Neural crest cell (in vitro differentiated cells): ENCODE data around the gene GZMM. TPM values are rescaled to one million over a fixed set of nuclear protein-coding genes. Genes with fewer than 3 reads are reported as not detected.

ENCODE experiments used
- DNase-seq: peaks from one replicate; pipeline ENCODE4 v3.0.0; 2021; ENCODE audit warnings: low read depth, mixed read lengths, low spot score
- H3K27ac Mint-ChIP-seq: one replicate; pipeline ENCODE4 v1.8.0; 2021; ENCODE audit warnings: mild to moderate bottlenecking, mixed read lengths; ENCODE audit not compliant: unreplicated experiment
- H3K27me3 Mint-ChIP-seq: 2 replicates; pipeline ENCODE4 v1.8.0; 2021; ENCODE audit warnings: low read depth, mild to moderate bottlenecking, mixed read lengths
- H3K36me3 Mint-ChIP-seq: 2 replicates; pipeline ENCODE4 v1.8.0; 2021; ENCODE audit warnings: low read depth, mild to moderate bottlenecking, mixed read lengths
- H3K4me1 Mint-ChIP-seq: 2 replicates; pipeline ENCODE4 v1.8.0; 2021; ENCODE audit warnings: mixed read lengths
- H3K4me3 Mint-ChIP-seq: one replicate; pipeline ENCODE4 v1.8.0; 2021; ENCODE audit warnings: mild to moderate bottlenecking, mixed read lengths
- H3K9me3 Mint-ChIP-seq: 2 replicates; pipeline ENCODE4 v1.8.0; 2021; ENCODE audit warnings: mixed read lengths
- total RNA-seq: library from RNA; stranded (reverse); gene quantifications from 2 replicates; pipeline ENCODE4 v1.2.1, GENCODE V29; 2021
- TF ChIP-seq, protein P1 (sequence below): fragments of 200-600 bp; sonication (generic); conservative IDR thresholded peaks from 2 replicates; pipeline ENCODE4 v1.5.0; 2021; ENCODE audit warnings: antibody characterized with exemption, mild to moderate bottlenecking

Gene GZMM
- total RNA-seq, 1 donor from 2014 or later: not detected

DNA sequence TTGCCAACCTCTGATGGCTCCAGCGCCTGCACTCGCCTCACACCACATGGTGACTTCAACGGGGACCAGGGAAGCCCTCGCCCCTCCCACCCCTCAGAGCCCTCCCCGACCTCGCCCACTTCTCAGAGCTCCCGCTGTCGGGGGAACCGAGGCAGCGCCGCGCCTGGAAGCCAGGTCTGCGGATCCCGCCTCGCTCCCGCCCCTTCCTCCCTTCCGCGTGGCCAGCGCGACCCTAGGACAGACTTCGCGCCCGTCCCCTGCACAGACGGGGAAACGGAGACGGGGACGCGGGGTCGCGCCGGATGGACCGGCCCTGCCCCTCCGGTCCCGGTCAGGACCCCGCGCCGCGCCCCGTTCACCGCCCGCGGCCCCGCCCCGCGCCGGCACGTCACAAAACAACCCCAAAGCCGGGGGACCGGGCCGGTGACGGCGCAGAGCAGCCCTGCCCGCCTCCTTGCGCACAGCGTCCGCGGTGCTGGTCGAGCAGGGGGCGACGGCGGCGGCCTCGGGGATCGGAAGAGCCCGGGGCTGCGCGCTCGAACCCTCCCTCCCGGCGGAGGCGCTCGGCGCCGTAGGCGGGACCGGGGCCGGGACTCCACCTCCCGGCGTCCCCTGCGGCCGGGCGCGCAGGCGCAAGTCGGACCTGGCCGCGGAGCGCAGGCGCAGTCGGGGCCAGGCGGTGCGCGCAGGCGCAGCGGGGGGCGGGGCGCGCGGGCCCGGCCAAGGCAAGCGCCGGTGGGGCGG, 12.7 kb upstream of the GZMM start:
- Mint-ChIP-seq H3K27me3 (peaks cover 3% of the 10 kb centered on the region), H3K9me3 (no peaks in the 10 kb centered on the region), H3K4me1 (peaks cover 10% of the 10 kb centered on the region), H3K27ac (no peak overlapping the region), H3K4me3 (peak overlapping the region; percentile 91), H3K36me3 (no peaks in the 10 kb centered on the region)
- TF ChIP-seq, protein P1, sequence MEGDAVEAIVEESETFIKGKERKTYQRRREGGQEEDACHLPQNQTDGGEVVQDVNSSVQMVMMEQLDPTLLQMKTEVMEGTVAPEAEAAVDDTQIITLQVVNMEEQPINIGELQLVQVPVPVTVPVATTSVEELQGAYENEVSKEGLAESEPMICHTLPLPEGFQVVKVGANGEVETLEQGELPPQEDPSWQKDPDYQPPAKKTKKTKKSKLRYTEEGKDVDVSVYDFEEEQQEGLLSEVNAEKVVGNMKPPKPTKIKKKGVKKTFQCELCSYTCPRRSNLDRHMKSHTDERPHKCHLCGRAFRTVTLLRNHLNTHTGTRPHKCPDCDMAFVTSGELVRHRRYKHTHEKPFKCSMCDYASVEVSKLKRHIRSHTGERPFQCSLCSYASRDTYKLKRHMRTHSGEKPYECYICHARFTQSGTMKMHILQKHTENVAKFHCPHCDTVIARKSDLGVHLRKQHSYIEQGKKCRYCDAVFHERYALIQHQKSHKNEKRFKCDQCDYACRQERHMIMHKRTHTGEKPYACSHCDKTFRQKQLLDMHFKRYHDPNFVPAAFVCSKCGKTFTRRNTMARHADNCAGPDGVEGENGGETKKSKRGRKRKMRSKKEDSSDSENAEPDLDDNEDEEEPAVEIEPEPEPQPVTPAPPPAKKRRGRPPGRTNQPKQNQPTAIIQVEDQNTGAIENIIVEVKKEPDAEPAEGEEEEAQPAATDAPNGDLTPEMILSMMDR: peak; percentile 11
- peak; percentile 84 for DNase-seq

DNA sequence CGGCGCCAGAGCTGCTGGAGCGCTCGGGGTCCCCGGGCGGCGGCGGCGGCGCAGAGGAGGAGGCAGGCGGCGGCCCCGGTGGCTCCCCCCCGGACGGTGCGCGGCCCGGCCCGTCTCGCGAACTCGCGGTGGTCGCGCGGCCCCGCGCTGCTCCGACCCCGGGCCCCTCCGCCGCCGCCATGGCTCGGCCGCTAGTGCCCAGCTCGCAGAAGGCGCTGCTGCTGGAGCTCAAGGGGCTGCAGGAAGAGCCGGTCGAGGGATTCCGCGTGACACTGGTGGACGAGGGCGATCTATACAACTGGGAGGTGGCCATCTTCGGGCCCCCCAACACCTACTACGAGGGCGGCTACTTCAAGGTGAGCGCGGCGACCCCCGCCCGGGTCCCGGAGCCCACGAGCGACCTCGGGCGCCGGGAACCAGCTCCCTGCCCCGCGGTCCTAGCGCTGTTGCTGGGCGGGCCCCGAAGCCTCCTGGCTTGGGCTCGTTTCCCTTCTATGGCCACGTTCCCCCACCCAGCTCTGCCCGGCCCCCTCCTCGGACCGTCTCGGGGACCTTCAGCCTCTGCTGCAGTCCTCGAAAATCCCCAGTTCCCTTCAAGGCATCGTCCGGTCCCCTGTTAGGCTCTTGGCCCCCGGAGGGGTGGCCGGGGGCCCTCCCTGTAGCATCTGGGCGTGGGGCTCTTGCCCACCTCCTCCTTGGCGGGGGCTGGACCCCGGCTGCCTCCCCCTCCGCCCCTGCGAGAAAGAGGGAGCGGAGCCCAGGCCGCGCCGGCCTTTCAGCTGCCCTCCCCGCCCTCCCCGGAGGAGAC, 11.9 kb upstream of the GZMM start, which contains the start of gene CDC34:
TSS of gene CDC34 (plus strand) at position 8 of the 808 bp plus-strand sequence. CDS start at position 180, 172 bp downstream.
- Mint-ChIP-seq H3K36me3 (no peaks in the 10 kb centered on the region), H3K27ac (peak within 1 kb of the TSS; percentile 75), H3K4me3 (peak within 1 kb of the TSS; percentile 91), H3K9me3 (no peaks in the 10 kb centered on the region), H3K4me1 (peaks cover 10% of the 10 kb centered on the region), H3K27me3 (no peaks in the 10 kb centered on the region)
- no peak for DNase-seq
- TF ChIP-seq, protein P1: no peak

DNA sequence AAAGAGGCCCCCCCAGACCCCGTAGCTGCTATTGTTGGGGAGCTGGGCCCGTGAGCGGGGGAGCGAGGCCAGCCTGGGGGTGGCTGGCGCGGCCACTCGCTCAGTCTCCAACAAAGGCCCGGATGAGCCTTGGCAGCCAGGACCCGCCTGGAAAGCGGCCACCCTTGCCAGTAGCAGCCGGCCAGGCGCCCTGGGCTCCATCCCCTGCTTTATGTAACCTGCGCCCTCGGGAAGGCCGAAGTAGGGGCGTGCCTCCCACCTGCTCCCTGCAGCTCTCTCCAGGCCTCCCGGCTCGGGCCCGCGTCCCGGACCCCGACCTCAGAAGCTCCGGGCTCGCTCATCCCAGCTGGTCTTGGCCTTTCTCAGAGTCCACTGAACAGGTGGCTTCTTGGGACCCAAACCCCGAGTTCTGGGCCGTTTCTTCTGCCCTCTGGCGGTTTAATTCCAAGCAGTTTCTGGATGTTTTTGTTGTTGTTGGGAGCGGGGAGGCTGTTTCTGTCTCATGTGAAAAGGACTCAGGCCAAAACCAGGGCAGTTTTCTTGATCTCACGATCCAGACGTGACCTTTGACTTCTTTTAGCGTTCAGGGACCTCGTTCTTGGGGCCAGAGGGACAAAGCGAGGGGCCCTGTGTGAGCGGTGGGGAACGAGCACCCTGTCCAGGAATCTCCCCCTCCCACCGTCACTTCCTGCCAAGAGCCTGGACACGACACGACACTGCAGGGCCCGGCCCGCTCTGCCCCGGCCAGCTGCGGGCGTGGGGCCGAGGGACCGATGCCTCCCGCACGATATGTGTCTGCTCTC, 11.1 kb upstream of the GZMM start:
- Mint-ChIP-seq H3K27ac (peak overlapping the region; percentile 46), H3K4me3 (peak overlapping the region; percentile 91), H3K27me3 (no peaks in the 10 kb centered on the region), H3K36me3 (no peaks in the 10 kb centered on the region), H3K9me3 (no peaks in the 10 kb centered on the region), H3K4me1 (peaks cover 10% of the 10 kb centered on the region)
- TF ChIP-seq, protein P1: peak; percentile 62
- peak; percentile 57 for DNase-seq

DNA sequence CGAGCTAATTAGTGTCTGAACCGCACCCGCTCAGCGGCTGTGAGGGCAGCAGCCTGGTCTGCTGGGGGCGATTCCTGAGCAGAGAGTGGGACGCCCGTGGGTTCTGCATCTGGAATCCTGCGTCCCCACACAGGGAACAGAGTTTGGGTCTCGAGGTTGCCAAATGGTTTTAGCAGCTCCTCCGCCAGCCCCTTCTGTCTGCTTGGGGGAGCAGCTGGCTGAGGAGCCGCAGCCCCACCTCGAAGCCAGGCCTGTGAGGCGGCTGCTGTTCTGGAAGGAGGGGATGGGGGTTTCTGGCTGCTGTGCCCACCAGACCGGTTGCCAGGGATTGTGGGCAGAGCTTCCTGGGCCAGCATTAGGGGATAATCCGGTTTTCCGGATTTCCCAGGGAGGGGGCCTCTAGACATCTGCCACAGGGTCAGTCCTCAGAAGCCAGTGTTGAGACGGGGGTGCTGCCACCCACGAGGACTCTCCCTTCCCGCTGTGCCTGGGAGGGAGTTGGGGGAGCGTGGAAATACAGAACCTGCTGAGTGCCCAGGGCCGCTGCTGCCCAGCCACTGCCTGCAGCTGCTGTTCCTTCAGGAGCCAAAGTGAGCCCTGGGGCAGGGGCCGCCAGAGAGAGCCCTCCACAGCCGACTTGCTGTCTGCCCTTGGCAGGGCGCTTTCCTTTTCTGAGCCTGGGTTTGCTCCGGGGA, 10.3 kb upstream of the GZMM start:
- Mint-ChIP-seq H3K9me3 (no peaks in the 10 kb centered on the region), H3K36me3 (no peaks in the 10 kb centered on the region), H3K4me1 (peaks cover 6% of the 10 kb centered on the region), H3K4me3 (peak overlapping the region; percentile 91), H3K27ac (no peak overlapping the region), H3K27me3 (no peaks in the 10 kb centered on the region)
- TF ChIP-seq, protein P1: no peak
- DNase-seq: no peak

DNA sequence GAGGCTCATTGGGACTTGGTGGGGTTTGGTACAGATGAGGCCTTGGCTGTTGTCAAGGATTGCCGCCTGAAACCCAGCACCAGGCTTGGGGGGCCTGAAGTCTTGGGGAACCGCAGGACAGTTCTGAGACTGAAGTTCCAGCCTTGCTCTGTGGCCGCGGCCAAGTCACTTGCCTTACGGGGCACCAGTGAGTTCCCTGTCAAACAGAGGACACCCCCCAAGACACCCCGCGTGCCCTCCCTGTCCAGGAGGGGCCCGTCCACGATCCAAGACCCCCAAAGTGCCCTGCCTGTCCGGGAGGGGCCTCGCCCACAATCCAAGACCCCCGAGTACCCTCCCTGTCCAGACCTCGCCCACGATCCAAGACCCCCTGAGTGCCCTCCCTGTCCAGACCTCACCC, 9.8 kb upstream of the GZMM start:
- no peaks in the 10 kb centered on the region for H3K36me3 Mint-ChIP-seq
- no peak overlapping the region for H3K27ac Mint-ChIP-seq
- no peaks in the 10 kb centered on the region for H3K27me3 Mint-ChIP-seq
- H3K4me1 Mint-ChIP-seq: peaks cover 5% of the 10 kb centered on the region
- peak overlapping the region; percentile 47 for H3K4me3 Mint-ChIP-seq
- no peak for DNase-seq
- H3K9me3 Mint-ChIP-seq: no peaks in the 10 kb centered on the region
- TF ChIP-seq, protein P1: no peak
